BLaER1 (cell line): Measurements from ENCODE around the gene CNPPD1.
A peak's percentile ranks its signal among the peaks of the same experiment; 100 is the strongest.

Source experiments
- H3K27ac ChIP-seq: shearing (Covaris generic); formaldehyde crosslinking; 2 replicates; pipeline ENCODE4 v1.8.1; 2022
- H3K27me3 ChIP-seq: shearing (Covaris generic); formaldehyde crosslinking; 2 replicates; pipeline ENCODE4 v1.8.1; 2022
- H3K36me3 ChIP-seq: shearing (Covaris generic); formaldehyde crosslinking; 2 replicates; pipeline ENCODE4 v1.8.1; 2022
- H3K4me1 ChIP-seq: shearing (Covaris generic); formaldehyde crosslinking; 2 replicates; pipeline ENCODE4 v1.8.1; 2022
- H3K4me2 ChIP-seq: shearing (Covaris generic); formaldehyde crosslinking; 2 replicates; pipeline ENCODE4 v1.8.1; 2022
- H3K4me3 ChIP-seq: shearing (Covaris generic); formaldehyde crosslinking; 2 replicates; pipeline ENCODE4 v1.8.1; 2022
- H3K9ac ChIP-seq: shearing (Covaris generic); formaldehyde crosslinking; 2 replicates; pipeline ENCODE4 v1.8.1; 2022
- H3K9me3 ChIP-seq: shearing (Covaris generic); formaldehyde crosslinking; 2 replicates; pipeline ENCODE4 v1.8.1; 2022
- H4K20me1 ChIP-seq: shearing (Covaris generic); formaldehyde crosslinking; 2 replicates; pipeline ENCODE4 v1.8.1; 2022
- Cebpa-rat ChIP-seq: shearing (Covaris generic); IDR thresholded peaks from 2 replicates; pipeline ENCODE4 v1.8.1; 2022

CNPPD1 gene

GRCh38 chr2:219216535-219216915 lies 39.8 kb upstream of the CNPPD1 start:
- H3K36me3 ChIP-seq, result peaks cover 66% of the 10 kb centered on the region
- H3K9me3 ChIP-seq, result no peaks in the 10 kb centered on the region
- no peak overlapping the region; the same call in 1 of the 2 replicates for H3K9ac ChIP-seq
- TF ChIP-seq Cebpa-rat, result no peak
- no peaks in the 10 kb centered on the region for H3K27me3 ChIP-seq
- peaks cover 43% of the 10 kb centered on the region for H3K4me1 ChIP-seq
- no peak overlapping the region for H3K4me3 ChIP-seq
- peak overlapping the region; percentile 99 for H3K4me2 ChIP-seq
- peaks cover 18% of the 10 kb centered on the region; the same call in 1 of the 2 replicates for H4K20me1 ChIP-seq
- H3K27ac ChIP-seq, result no peak overlapping the region

DNA sequence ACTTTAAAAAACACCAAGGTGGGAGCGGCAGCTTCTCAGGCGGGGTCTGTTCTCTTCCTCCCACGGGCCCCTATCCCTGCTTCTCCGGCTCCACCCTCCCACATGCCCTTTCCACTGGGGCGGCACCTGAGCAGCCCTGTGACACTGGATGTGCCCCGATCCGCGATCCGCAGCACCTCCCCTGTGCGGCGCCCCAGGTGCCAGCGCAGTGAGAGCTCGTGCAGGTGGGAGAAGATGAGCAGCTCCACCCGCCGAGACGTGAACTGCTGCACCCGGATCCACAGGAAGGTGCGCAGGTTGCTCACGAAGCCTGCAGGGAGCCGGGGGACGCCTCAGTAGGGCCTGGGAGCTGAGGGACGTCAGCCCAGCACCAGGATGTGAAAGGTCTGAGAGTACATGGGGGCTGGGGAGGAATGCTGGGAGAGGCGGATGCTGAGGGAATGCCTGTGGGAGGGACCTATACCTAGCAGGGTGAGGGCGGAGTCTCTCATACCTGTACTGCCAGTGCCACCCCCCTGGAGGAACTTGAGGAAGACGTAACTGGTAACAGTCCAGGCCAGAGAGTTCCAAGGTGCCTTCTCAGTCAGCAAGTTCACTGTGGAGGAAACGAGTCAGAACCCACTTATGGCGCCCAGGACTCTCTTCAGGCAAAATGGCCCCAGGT lies 39.3 kb upstream of the CNPPD1 start:
- Histone ChIP-seq H3K9me3 (no peaks in the 10 kb centered on the region), H4K20me1 (peaks cover 18% of the 10 kb centered on the region; the same call in 1 of the 2 replicates), H3K4me3 (no peak overlapping the region), H3K4me2 (peak overlapping the region; percentile 99; the same call in 1 of the 2 replicates), H3K27ac (no peak overlapping the region), H3K36me3 (peaks cover 64% of the 10 kb centered on the region), H3K27me3 (no peaks in the 10 kb centered on the region), H3K9ac (peak overlapping the region; percentile 16; the same call in 1 of the 2 replicates), H3K4me1 (peaks cover 43% of the 10 kb centered on the region)
- TF ChIP-seq Cebpa-rat, result no peak

GRCh38 chr2:219214786-219215185 lies 38.1 kb upstream of the CNPPD1 start:
- peaks cover 12% of the 10 kb centered on the region; the same call in 1 of the 2 replicates for H4K20me1 ChIP-seq
- peaks cover 45% of the 10 kb centered on the region for H3K4me1 ChIP-seq
- H3K4me2 ChIP-seq, result no peak overlapping the region
- no peaks in the 10 kb centered on the region for H3K9me3 ChIP-seq
- no peaks in the 10 kb centered on the region for H3K27me3 ChIP-seq
- H3K9ac ChIP-seq, result no peak overlapping the region
- no peak overlapping the region for H3K4me3 ChIP-seq
- no peak for TF ChIP-seq Cebpa-rat
- H3K27ac ChIP-seq, result no peak overlapping the region
- peaks cover 64% of the 10 kb centered on the region for H3K36me3 ChIP-seq

- Histone ChIP-seq H3K9me3 (no peaks in the 10 kb centered on the region), H3K4me1 (peaks cover 45% of the 10 kb centered on the region), H3K27me3 (no peaks in the 10 kb centered on the region), H3K4me3 (no peak overlapping the region), H3K27ac (no peak overlapping the region), H3K36me3 (peaks cover 65% of the 10 kb centered on the region), H4K20me1 (peaks cover 6% of the 10 kb centered on the region; the same call in 1 of the 2 replicates), H3K4me2 (no peak overlapping the region), H3K9ac (no peak overlapping the region)
- TF ChIP-seq Cebpa-rat, result no peak
Measured at GRCh38 chr2:219214141-219214540, 37.4 kb upstream of the CNPPD1 start.

DNA sequence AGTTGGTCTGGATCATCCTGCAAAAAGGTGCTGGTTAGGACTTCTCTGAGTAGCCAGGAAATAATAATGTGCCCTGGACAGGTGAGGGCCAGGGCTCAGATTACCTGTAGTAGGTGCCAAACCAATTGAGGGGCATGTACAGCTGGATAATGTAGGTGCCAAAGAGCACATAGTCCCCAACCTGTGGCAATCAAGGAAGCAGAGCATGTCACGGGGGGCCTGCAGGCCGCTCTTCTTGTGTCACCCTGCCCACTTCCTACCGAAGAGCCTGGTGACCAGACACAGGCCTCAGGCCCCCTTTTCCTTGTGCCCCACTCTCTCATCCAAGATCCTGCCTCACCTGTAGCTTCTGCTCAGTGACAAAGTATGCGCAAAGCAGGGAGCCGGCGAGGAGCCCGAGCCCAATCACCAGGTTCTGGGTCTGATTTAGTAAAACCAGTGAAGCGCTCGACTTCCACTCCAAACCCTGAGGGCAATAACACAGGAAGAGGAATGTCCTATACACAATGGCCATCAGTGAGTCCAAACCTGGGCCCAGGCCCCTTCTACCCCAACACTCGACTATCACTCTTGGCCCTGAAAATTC lies 36.9 kb upstream of the CNPPD1 start:
- peaks cover 47% of the 10 kb centered on the region for H3K4me1 ChIP-seq
- no peak overlapping the region for H3K9ac ChIP-seq
- H4K20me1 ChIP-seq, result peaks cover 5% of the 10 kb centered on the region; the same call in 1 of the 2 replicates
- no peak overlapping the region for H3K4me3 ChIP-seq
- peaks cover 71% of the 10 kb centered on the region for H3K36me3 ChIP-seq
- H3K9me3 ChIP-seq, result no peaks in the 10 kb centered on the region
- no peak overlapping the region for H3K27ac ChIP-seq
- no peak overlapping the region for H3K4me2 ChIP-seq
- H3K27me3 ChIP-seq, result no peaks in the 10 kb centered on the region
- TF ChIP-seq Cebpa-rat, result no peak

DNA sequence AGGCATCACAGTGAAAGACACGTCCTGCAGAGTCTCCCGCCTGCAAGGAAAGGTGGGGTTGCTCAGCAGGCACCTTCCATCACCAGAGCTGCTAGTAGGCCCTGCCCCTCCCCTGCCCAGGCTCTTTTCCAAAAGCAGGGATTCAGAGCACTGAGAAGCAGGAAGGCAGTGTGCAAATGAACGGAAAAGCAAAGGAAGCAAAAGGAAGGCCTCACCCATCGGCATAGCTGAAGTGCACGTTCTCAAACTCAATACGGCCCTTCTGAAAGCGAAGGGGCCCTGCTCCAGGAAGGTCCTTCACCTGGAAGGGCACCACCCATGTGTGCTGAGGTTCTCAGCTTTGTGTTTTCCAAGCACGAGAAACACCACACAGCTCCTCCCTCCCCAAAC lies 36.3 kb upstream of the CNPPD1 start:
- Histone ChIP-seq H3K36me3 (peaks cover 76% of the 10 kb centered on the region), H3K4me3 (no peak overlapping the region)

DNA sequence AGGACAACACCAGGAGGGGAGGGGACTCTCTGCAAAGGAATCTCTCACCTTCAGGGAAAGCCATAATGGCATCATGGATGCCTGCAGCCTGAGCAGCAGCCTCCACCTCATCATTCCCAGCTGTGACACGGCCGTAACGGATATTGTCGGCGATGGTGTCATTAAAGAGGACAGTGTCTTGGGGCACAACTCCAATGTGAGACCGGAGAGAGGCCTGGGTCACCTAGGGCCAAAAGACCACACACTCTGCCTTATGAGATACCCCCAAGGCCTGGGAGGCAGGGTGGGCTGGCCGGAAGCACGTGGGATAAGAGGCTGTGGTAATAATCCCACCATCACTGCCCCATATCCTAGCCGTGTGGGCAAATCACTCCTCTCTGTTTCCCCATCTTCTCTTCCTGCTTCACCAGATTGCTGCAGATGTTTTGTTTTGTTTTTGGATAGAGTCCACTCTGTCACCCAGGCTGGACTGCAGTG lies 34.2 kb upstream of the CNPPD1 start:
- no peaks in the 10 kb centered on the region for H4K20me1 ChIP-seq
- no peaks in the 10 kb centered on the region for H3K27me3 ChIP-seq
- TF ChIP-seq Cebpa-rat, result no peak
- H3K36me3 ChIP-seq, result peaks cover 70% of the 10 kb centered on the region
- H3K9ac ChIP-seq, result peak overlapping the region; percentile 26; the same call in 1 of the 2 replicates
- H3K9me3 ChIP-seq, result no peaks in the 10 kb centered on the region
- H3K4me2 ChIP-seq, result no peak overlapping the region
- peaks cover 39% of the 10 kb centered on the region for H3K4me1 ChIP-seq
- no peak overlapping the region for H3K4me3 ChIP-seq
- no peak overlapping the region for H3K27ac ChIP-seq

More for the DNA sequence above, 36.3 kb upstream of the CNPPD1 start:
- no peak for TF ChIP-seq Cebpa-rat
- peaks cover 2% of the 10 kb centered on the region; the same call in 1 of the 2 replicates for H4K20me1 ChIP-seq
- H3K9ac ChIP-seq, result no peak overlapping the region
- H3K27ac ChIP-seq, result no peak overlapping the region
- no peaks in the 10 kb centered on the region for H3K9me3 ChIP-seq
- H3K4me2 ChIP-seq, result no peak overlapping the region
- H3K4me1 ChIP-seq, result peaks cover 47% of the 10 kb centered on the region
- H3K27me3 ChIP-seq, result no peaks in the 10 kb centered on the region

DNA sequence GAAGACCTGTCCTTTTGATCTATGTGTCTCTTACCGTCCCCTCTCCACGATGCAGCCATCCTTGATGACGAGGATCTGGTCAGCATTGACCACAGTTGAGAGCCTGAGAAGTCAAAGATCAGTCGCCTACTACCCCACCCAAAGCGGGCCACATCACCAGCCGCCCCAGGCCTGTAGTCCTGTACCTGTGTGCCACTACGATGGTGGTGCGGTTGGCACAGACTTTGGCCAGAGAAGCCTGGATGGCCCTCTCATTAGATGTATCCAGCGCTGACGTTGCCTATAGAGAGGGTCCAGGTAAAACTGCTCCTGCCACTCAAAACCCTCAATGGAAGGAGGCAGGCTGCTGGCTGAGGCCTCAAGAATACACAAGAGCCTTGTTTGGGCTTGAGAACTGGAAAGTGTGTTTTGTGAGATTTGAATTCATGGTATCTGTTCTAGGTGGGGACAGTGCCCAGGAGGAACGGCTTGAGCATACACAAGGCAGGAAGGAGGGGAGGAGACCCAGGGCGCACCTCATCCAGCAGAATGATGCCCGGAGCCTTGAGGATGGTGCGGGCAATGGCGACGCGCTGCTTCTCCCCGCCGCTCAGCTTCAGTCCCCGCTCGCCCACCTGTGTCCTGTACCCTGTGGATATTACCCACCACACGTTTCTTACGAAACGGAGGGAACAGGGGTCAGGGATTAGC lies 33.6 kb upstream of the CNPPD1 start:
- Histone ChIP-seq H3K4me2 (peak overlapping the region; percentile 11; the same call in 1 of the 2 replicates), H3K36me3 (peaks cover 67% of the 10 kb centered on the region), H4K20me1 (no peaks in the 10 kb centered on the region), H3K4me1 (peaks cover 40% of the 10 kb centered on the region), H3K4me3 (no peak overlapping the region), H3K9ac (peak overlapping the region; percentile 26; the same call in 1 of the 2 replicates), H3K27ac (peak overlapping the region; percentile 49), H3K9me3 (no peaks in the 10 kb centered on the region), H3K27me3 (no peaks in the 10 kb centered on the region)
- TF ChIP-seq Cebpa-rat, result no peak

GRCh38 chr2:219209236-219210195 lies 32.8 kb upstream of the CNPPD1 start:
- Histone ChIP-seq H3K9me3 (no peaks in the 10 kb centered on the region), H4K20me1 (no peaks in the 10 kb centered on the region), H3K4me3 (no peak overlapping the region), H3K4me2 (peak overlapping the region; percentile 11), H3K36me3 (peaks cover 60% of the 10 kb centered on the region), H3K27ac (peak overlapping the region; percentile 49), H3K4me1 (peaks cover 40% of the 10 kb centered on the region), H3K9ac (peak overlapping the region; percentile 26; the same call in 1 of the 2 replicates), H3K27me3 (no peaks in the 10 kb centered on the region)
- TF ChIP-seq Cebpa-rat, result no peak
